Prostate gland (tissue), 2 donors: ENCODE data around the gene EARS2. TPM values are rescaled to one million over a fixed set of nuclear protein-coding genes. Genes with fewer than 3 reads are reported as not detected.
"Not testable (repeated sequence)": the region's sequence is repeated elsewhere in the genome, so short reads cannot be mapped to it uniquely, and the experiment has no call there.

Source experiments
- DNase-seq: peaks from one replicate; pipeline ENCODE4 v3.0.0-alpha.2; 2019; ENCODE audit warnings: low spot score
- H3K27ac ChIP-seq, 2 donors: fragments of 200-600 bp; sonication (generic); 2 replicates each; pipeline ENCODE4 v1.5.1; 2017 to 2019
- H3K27me3 ChIP-seq: fragments of 200-600 bp; sonication (generic); replicated peaks from 2 replicates; pipeline ENCODE4 v1.5.1; 2019; ENCODE audit not compliant: insufficient read depth
- H3K36me3 ChIP-seq, 2 donors: fragments of 200-600 bp; sonication (generic); 1 replicate in 1 of 2; 2 replicates in 1 of 2; pipeline versions ENCODE4 v1.5.1 to v1.8.1; 2017 to 2019
- H3K4me1 ChIP-seq: fragments of 200-600 bp; sonication (generic); replicated peaks from 2 replicates; pipeline ENCODE4 v1.5.1; 2019
- H3K4me3 ChIP-seq, 2 donors: fragments of 200-600 bp; sonication (generic); 2 replicates each; pipeline ENCODE4 v1.5.1; 2017 to 2019
- H3K9me3 ChIP-seq: fragments of 200-600 bp; sonication (generic); 2 replicates; pipeline ENCODE4 v1.5.1; 2017
- CTCF ChIP-seq, 4 experiments: fragments of 200-600 bp in 2 of 4; fragments of 450-650 bp in 2 of 4; sonication (generic) in 2 of 4; IDR thresholded peaks; 1 replicate in 3 of 4; 2 replicates in 1 of 4; pipeline ENCODE4 v1.5.1; 2016 to 2019; ENCODE audit warnings: antibody characterized with exemption in 4 of 4, mild to moderate bottlenecking in 2 of 4, moderate library complexity in 2 of 4
- POLR2A ChIP-seq: fragments of 450-650 bp; IDR thresholded peaks from one replicate; pipeline ENCODE4 v1.6.1; 2016; ENCODE audit warnings: antibody characterized with exemption, mild to moderate bottlenecking
- POLR2AphosphoS5 ChIP-seq: sonication (generic); formaldehyde crosslinking; IDR thresholded peaks from one replicate; pipeline ENCODE4 v1.6.1; 2017; ENCODE audit warnings: antibody characterized with exemption
- WGBS: methylation state at CpG from one replicate; pipeline ENCODE4 v1.1.5; 2018; 5-methylcytosine and 5-hydroxymethylcytosine counted together
- intact Hi-C: fragments of 100-400 bp; cut with DNase I; formaldehyde crosslinking; loops from one replicate; pipeline ENCODE4 v1.14.2; 2022
- total RNA-seq, 2 donors: library from RNA; depleted of rRNA; stranded (reverse); fragments of >200 nt; gene quantifications; one replicate each; pipeline ENCODE4 v1.1.0, GENCODE V29; 2016

The EARS2 gene
- total RNA-seq, 2 donors from 2014 or later: 40.3 to 60.2 TPM

GRCh38 chr16:23594186-23594585 is 37.0 kb upstream of the EARS2 start:
- DNase-seq: no peak
- Histone ChIP-seq H3K9me3 (no peaks in the 10 kb centered on the region), H3K4me1 (peaks cover 5% of the 10 kb centered on the region), H3K4me3 (no peak overlapping the region), H3K27me3 (no peaks in the 10 kb centered on the region), H3K36me3 (no peaks in the 10 kb centered on the region), H3K27ac (no peak overlapping the region)
- intact Hi-C loops: no loop called here
- 97% methylated on average over 12 of the region's 12 CpGs for WGBS
- TF ChIP-seq CTCF (IDR thresholded peaks at IDR 0.05) (no peak), POLR2A (no peak), POLR2AphosphoS5 (no peak)

- no peak for DNase-seq
- Histone ChIP-seq H3K9me3 (no peaks in the 10 kb centered on the region), H3K27me3 (no peaks in the 10 kb centered on the region), H3K4me1 (peaks cover 1% of the 10 kb centered on the region), H3K36me3 (peaks cover 0 to 5% of the 10 kb centered on the region in 2 donors), H3K27ac (no peak overlapping the region), H3K4me3 (no peak overlapping the region)
- TF ChIP-seq POLR2AphosphoS5 (no peak), CTCF (IDR thresholded peaks at IDR 0.05) (no peak), POLR2A (no peak)
- WGBS: 94% methylated on average over 3 of the region's 3 CpGs
- intact Hi-C loops: no loop called here
These were observed 33.0 kb upstream of the EARS2 start for GRCh38 chr16:23590181-23590580.

GRCh38 chr16:23587726-23588125 is 30.6 kb upstream of the EARS2 start:
- no peak overlapping the region for H3K27ac ChIP-seq
- H3K4me1 ChIP-seq: no peaks in the 10 kb centered on the region
- H3K4me3 ChIP-seq: no peak overlapping the region
- no peaks in the 10 kb centered on the region for H3K27me3 ChIP-seq
- no peaks in the 10 kb centered on the region for H3K9me3 ChIP-seq
- 77% methylated on average over 5 of the region's 5 CpGs for WGBS
- peaks cover 0 to 10% of the 10 kb centered on the region in 2 donors for H3K36me3 ChIP-seq
- no peak for DNase-seq
- intact Hi-C loops: no loop called here
- no peak for TF ChIP-seq POLR2AphosphoS5
- no peak for TF ChIP-seq CTCF (IDR thresholded peaks at IDR 0.05)
- no peak for TF ChIP-seq POLR2A

- intact Hi-C loops: no loop called here
- no peak for DNase-seq
These were observed 27.3 kb upstream of the EARS2 start for GRCh38 chr16:23584186-23585076.

GRCh38 chr16:23583271-23583670 is 26.1 kb upstream of the EARS2 start:
- intact Hi-C loops, H3K4me3 ChIP-seq, H3K27ac ChIP-seq, H3K27me3 ChIP-seq, H3K4me1 ChIP-seq, H3K9me3 ChIP-seq, DNase-seq: not testable (repeated sequence)
- WGBS: 96% methylated on average over 9 of the region's 30 CpGs
- peaks cover 0 to 10% of the 10 kb centered on the region in 2 donors for H3K36me3 ChIP-seq

More at GRCh38 chr16:23584186-23585076, 27.3 kb upstream of the EARS2 start:
- H3K4me3 ChIP-seq: no peak overlapping the region
- 90% methylated on average over 14 of the region's 14 CpGs for WGBS
- no peaks in the 10 kb centered on the region for H3K4me1 ChIP-seq
- H3K9me3 ChIP-seq: no peaks in the 10 kb centered on the region
- H3K27ac ChIP-seq: no peak overlapping the region
- TF ChIP-seq CTCF (IDR thresholded peaks at IDR 0.05): no peak
- TF ChIP-seq POLR2A: no peak
- no peak for TF ChIP-seq POLR2AphosphoS5
- H3K27me3 ChIP-seq: no peaks in the 10 kb centered on the region
- peaks cover 0 to 10% of the 10 kb centered on the region in 2 donors for H3K36me3 ChIP-seq
